ENCODE measurements around the gene ACAA2. TPM values are rescaled to one million over a fixed set of nuclear protein-coding genes. Genes with fewer than 3 reads are reported as not detected.

Gene ACAA2
- total and polyA plus RNA-seq, 10 of the 15 experiments (the other 5 are each of a cell fraction or from before 2014, with no cell fraction given): 43.1 to 134 (median 64.6) TPM

DNA sequence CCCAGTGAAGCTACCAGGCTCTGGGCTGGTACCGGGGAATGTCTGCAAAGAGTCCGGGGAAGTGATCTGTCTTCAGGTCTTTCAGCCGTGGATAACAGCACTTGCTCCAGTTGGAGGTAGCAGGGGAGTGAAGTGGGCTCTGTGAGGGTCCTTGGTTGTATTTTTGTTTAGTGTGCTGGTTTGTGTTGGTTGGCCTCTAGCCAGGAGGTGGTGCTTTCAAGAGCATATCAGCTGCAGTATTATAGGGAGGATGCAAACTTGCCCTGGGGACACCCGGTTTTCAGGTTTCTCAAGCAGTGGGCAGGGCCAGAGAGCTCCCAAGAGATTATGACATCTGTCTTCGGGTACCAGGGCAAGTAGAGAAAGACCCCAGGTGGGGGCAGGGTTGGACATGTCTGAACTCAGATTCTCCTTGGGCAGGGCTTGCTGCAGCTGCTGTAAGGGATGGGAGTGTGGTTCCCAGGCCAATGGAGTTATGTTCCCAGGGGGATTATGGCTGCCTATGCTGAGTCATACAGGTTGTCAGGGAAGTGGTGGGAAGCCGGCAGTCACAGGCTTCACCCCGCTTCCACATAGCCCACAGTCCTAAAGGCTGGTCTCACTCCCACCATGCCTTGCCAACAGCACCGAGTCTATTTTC is 34.4 kb downstream of the ACAA2 start:
- ChIA-PET CTCF (interaction anchor here (1.1 kb wide), 1 partner anchor 93 kb away, joined by 4 read pairs; no protein-coding TSS in a partner anchor), RAD21 (ENCODE audit: unreplicated experiment) (interaction anchor here (1.0 kb wide), 1 partner anchor 80 kb away, joined by 3 read pairs; no protein-coding TSS in a partner anchor), POLR2A (interaction anchor here (0.6 kb wide), 1 partner anchor 52 kb away, joined by 10 read pairs; no protein-coding TSS in a partner anchor), SMC1A (ENCODE audit: uncharacterized antibody, unreplicated experiment) (interaction anchor here (0.7 to 2.7 kb wide), 2 partner anchors 10 to 268 kb away, joined by 3 to 7 read pairs; no protein-coding TSS in a partner anchor)
- Histone ChIP-seq H3K4me2 (ENCODE audit: control insufficient read depth, insufficient read depth) (no peak overlapping the region), H3K9me3 (replicated peaks; ENCODE audit: control insufficient read depth, insufficient read depth, low read length) (no peaks in the 10 kb centered on the region), H3K27ac (ENCODE audit: control insufficient read depth, insufficient read depth) (no peak overlapping the region), H3K79me2 (ENCODE audit: control insufficient read depth, insufficient read depth, low read length) (no peaks in the 10 kb centered on the region), H2AFZ (ENCODE audit: control insufficient read depth, low read depth, low read length) (no peak overlapping the region), H4K20me1 (ENCODE audit: control insufficient read depth, insufficient read depth) (no peaks in the 10 kb centered on the region), H3K27me3 (replicated peaks in 1 of 2; ENCODE audit: control insufficient read depth in 2 of 2, insufficient read depth in 2 of 2, low read length in 1 of 2) (no peaks in the 10 kb centered on the region), H3K9ac (ENCODE audit: control insufficient read depth, insufficient read depth, low read length) (no peak overlapping the region), H3K36me3 (ENCODE audit: control insufficient read depth in 2 of 2, insufficient read depth in 2 of 2, low read length in 1 of 2) (peaks cover 0 to 4% of the 10 kb centered on the region in 2 experiments; a peak in 1 of 4 replicates), H3K4me1 (ENCODE audit: control insufficient read depth, insufficient read depth, low read length) (no peaks in the 10 kb centered on the region), H3K4me3 (no peak overlapping the region)
- TF ChIP-seq TCF12 (IDR thresholded peaks at IDR 0.05; ENCODE audit: low read depth, low read length) (0 out of 2 replicates have a peak, but pooled peaks have one; percentile 20), BMI1 (IDR thresholded peaks at IDR 0.05; ENCODE audit: borderline replicate concordance) (no peak), IKZF2 (IDR thresholded peaks at IDR 0.05) (peak; percentile 12 to 30; a peak in 2 of 4 replicates), PAX5 (IDR thresholded peaks at IDR 0.05; ENCODE audit: borderline replicate concordance, low read depth, low read length) (peak; percentile 48; the same call in 1 of the 2 replicates), MEF2B (IDR thresholded peaks at IDR 0.05; ENCODE audit: partially characterized antibody, poor library complexity, severe bottlenecking) (peak; percentile 93), MTA3 (IDR thresholded peaks at IDR 0.05; ENCODE audit: borderline replicate concordance, low read length) (no peak), IKZF1 (conservative IDR thresholded peaks at IDR 0.05) (peak; percentile 41)
- BruUV-seq (replicated peaks): no TSS peak
- in situ Hi-C loops (cut with MboI) (no loop called here), intact Hi-C loops (cut with micrococcal nuclease; ENCODE audit: unreplicated experiment) (no loop called here)
- DNase-seq (ENCODE audit: low read depth, low spot score) (peak; percentile 27), ATAC-seq (no peak; the same call in 2 of the 3 replicates), FAIRE-seq (no peak)
- WGBS (ENCODE audit: insufficient coverage, insufficient replicate concordance, low lambda C conversion rate, missing lambda C conversion rate): 67% methylated on average over 8 of the region's 8 CpGs
